ENCODE measurements around the gene HNRNPA0.

DNA sequence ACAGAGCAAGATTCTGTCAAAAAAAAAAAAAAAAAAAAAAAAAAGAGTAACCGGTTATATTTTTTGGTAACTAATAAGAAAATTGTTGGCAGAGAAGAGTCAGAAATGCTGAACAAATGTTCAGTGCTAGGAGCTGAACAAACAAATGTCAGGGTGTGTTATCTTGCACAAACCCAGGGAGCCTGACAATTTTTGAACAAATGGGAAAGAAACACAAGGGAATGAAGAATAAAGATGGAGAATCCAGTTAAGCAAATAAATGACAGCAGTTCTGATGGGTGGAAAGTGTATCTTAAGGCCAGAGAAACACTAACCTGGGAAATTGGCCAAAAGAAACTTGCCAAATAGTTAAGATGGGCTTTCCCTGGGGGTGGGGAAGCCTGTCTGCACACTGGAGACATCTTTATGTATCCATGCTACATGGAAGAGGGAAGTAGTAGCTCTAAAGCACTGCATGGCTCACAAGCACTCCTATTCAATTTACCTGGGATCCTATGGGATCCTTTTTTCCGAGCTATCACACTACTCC is 42.0 kb downstream of the HNRNPA0 start:
- TF ChIP-seq CTCF (IDR thresholded peaks at IDR 0.05) (no peak), POLR2AphosphoS5 (IDR thresholded peaks at IDR 0.05; ENCODE audit: low read depth, low read length) (no peak), TCF7L2 (IDR thresholded peaks at IDR 0.05; ENCODE audit: low read depth, low read length) (no peak)

Measured in Panc1 (cell line).